ENCODE data around the gene EEA1. TPM values are rescaled to one million over a fixed set of nuclear protein-coding genes. Genes with fewer than 3 reads are reported as not detected.
"Not testable (repeated sequence)": the region's sequence is repeated elsewhere in the genome, so short reads cannot be mapped to it uniquely, and the experiment has no call there.

The EEA1 gene
- 13.1 TPM for polyA plus RNA-seq (2013, experiment 1 of 2; ENCODE audit: insufficient read length)
- polyA plus RNA-seq (2013, experiment 2 of 2; ENCODE audit: insufficient read length) = 12.4 TPM

- DNase-seq = peak; percentile 97
These were observed at the start of gene EEA1 for GRCh38 chr12:92928962-92929915. Gene EEA1 (minus strand): TSS chr12:92929295. CDS start chr12:92929066, 229 bp downstream.

DNA sequence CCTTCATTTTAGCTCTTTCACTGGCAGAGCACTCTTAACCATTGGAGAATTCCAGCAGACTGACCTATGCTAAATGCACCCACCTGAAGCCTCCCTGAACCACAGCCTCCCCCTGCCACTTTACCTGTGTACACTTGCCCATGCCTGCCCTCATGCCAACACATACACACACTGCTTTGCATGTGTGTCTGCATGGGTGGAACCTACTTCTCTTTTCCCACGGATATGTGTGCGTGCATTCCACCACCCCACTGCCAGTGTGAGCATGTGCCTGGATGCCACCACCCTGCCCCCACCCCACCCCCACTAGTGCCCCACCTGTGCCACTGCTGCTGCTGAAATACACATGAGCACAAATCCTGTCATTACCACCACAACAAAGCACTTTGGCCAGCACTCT, 49.5 kb upstream of the EEA1 start:
- DNase-seq = no peak

DNA sequence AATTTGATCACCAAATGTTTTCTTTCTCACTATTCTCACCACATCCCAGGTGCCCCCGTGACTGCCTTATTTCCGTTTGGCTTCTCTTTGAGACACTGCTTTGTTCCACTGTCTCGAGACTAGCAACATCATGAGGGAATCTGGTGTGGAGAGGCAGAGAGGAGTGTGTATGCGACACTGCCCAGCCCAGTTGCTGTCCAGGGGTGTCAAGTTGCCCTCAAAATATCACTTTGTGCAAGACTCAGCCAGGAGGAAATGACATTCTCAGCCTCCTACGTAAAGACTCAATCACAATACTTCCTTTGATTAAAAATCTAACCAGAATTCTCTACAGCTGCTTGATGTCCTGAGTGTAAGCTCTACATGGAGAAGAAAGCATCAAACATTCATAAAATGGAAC, 48.2 kb upstream of the EEA1 start:
- DNase-seq = no peak

DNA sequence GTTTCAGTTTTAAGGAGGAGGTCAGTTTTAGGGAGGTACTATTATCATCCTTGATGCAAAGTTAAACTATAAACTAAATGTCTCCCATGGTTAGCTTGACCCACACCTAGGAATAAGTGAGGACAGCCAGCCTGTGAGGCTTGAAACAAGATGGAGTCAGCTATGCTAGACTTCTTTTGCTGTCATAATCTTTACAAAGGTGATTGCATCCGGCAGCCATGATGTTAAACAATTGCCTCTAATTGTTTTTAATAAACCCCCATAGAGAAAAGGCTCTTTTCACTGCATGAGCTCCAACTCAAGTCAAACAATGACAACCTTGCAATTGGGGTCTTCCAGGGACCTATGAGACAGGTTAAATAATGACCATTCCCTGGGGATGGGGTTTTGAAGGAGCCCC, 45.7 kb upstream of the EEA1 start:
- DNase-seq = no peak

DNA sequence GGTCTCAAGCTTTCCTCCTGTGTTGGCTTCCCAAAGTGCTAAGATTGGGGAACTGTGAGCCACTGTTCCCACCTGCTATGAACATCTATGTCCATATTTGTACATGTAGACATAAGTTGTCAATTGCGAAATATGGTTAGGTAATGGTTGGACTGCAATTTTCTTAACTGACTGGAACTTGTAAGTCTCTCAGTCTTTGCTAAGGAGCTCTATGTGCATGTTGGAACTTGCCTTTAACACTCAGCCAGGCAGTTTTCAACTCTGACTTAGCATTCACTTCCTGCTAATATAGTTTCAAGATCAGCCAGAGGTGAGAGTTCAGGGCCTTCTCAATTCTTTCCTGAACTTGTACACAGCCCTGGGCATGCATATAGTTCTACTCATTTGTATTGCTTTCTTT, 44.5 kb upstream of the EEA1 start:
- peak; percentile 87 for DNase-seq

DNA sequence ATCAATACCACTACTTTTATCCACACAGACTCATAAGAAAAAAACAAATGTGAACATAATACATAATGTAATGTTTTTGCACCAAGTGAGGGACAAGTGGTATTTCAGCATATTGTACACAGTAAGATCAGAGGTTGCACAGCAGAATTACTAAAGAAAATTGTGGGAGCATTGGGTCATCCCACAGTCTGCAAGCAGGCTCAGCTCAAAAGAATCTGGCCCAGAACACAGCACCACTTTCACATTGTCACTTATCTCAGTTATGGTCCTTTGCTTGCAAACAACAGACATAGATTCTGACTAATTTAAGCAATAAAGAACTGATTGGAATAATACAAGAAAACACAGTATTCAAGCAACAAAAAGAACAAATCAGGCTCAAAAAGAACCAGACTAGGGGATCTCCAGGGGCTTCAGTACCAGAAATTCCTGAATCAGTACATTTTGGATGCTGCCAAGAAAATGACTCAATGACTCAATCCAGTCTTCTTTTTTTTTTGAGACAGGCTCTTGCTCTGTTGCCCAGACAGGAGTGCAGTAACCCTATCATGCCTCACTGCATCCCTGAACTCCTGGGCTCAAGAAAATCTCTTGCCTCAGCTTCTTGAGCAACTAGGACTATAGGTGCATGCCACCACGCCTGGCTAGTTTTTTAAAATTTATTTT, 42.9 kb upstream of the EEA1 start:
- peak; percentile 80 for DNase-seq

DNA sequence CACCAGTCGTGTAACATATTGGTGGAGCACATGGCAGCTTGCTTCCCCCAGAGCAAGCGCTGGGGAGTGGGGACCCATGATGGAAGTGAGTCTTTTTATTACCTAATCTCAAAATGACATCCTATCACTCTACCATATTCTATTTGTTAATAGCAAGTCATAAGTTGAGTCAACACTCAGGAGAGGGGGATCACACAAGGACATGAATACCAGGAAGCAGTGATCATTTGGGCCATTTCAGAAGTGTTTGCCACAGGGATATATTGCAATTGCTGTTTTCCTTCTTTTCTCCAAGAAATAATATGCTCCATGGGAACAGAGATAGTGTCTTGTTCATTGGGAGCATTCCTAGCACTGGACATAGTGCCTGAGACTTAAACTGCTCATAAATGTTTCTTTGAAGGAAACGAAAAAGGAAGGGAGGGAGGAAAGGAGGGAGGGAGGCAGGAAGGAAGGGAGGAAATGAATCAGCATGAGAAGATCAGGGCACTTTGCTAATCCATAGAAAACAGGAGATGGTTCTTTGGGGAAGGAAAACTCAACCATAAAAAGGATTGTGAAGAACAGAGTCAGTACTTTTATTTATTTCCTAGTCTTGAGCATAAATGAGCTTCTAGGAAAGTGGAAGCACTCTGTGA, 39.2 kb upstream of the EEA1 start:
- DNase-seq = no peak

GRCh38 chr12:92964378-92964777, 35.3 kb upstream of the EEA1 start:
- not testable (repeated sequence) for DNase-seq

- DNase-seq = peak; percentile 13
These were observed 32.9 kb upstream of the EEA1 start for GRCh38 chr12:92961949-92962348.

DNA sequence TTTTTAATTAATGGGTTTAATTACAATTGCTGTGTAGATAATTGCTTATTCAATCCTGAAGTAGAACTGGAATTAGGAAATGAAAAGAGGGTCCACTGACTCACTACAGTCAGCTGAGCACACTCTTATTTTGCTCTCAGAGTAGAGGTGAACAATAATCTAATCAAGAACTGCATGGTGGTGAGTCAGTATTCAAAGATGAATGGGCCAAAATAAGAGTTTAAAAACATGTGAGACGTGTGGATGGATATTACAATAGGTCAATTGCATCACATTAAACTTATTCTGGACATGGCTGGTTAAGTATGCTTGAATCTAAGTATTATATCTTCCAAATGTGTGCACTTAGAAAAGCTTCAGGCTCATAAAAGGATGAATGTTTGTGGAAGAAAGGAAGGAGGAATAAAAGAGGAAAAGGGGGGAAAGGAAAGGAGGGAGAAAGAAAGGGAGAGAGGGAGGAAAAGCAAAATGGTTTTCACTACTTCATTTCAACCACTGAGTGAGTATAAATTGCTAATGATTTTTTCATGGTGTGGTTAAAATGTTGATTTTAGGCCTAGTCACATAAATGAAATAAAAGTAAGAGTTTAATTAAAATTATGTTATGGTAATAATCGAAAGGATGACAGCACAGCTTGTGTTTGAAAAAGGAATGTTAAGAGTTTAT, 27.0 kb upstream of the EEA1 start:
- DNase-seq = peak; percentile 67

DNA sequence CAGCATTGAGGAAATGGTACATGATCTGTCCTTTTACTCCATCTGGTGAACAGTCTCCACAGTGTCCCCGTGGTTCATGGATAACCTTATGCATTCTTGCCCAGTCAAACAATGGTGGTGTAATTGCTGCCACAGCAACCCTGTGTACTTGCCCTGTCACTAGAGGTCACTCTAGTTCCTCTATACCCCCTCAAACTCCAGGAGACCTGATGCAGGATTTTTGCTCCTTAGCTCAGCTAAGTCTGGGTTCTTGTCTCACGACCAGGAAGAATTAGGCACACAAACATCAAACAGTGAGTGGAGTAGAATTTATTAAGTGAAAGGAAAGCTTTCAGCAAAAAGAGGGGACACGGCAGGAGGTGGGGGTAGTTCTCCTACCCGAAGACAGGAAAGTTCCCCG, 24.7 kb upstream of the EEA1 start:
- DNase-seq = no peak

- DNase-seq = no peak
These were observed 23.3 kb upstream of the EEA1 start for GRCh38 chr12:92952394-92952793.

GRCh38 chr12:92951006-92951405, 21.9 kb upstream of the EEA1 start:
- DNase-seq = no peak

DNA sequence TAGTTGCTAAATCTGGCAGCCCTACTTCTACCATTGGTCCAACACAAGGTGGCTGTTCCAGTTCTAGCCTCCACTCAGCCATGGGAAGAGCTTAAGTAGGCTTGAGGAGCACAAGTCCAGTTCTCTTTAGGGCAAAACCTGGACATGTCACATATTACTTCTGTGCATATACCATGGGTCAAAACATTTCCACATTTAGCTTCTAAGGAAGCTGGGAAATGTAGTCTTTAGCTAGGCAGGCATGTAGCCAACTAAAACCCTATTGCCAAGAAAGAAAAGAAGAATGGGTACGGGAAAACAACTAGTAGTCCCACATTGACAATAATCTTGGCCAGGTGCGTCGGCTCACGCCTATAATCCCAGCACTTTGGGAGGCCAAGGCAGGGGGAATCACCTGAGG, 20.9 kb upstream of the EEA1 start:
- no peak for DNase-seq

DNA sequence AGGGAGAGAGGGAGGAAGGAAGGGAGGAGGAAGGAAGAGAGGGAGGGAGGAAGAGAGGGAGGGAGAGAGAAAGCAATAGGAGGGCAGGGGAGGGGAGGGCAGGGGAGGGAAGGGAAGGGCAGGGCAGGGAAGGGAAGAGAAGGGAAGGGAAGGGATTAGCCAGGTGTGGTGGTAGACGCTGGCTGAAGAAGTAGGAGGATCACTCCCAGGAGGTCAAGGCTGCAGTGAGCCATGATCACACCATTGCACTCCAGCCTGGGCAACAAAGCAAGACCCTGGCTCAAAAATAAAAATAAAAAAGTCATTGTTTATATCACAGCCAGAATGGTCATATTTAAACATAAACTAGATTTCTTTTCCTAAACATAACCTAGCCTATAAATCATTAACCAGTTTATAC, 20.4 kb upstream of the EEA1 start:
- no peak for DNase-seq

GRCh38 chr12:92947589-92948215, 18.6 kb upstream of the EEA1 start:
- no peak for DNase-seq

- DNase-seq = no peak
These were observed 16.6 kb upstream of the EEA1 start for GRCh38 chr12:92945659-92946220.

- peak; percentile 15 for DNase-seq
These were observed 14.6 kb upstream of the EEA1 start for GRCh38 chr12:92943482-92944250.

DNA sequence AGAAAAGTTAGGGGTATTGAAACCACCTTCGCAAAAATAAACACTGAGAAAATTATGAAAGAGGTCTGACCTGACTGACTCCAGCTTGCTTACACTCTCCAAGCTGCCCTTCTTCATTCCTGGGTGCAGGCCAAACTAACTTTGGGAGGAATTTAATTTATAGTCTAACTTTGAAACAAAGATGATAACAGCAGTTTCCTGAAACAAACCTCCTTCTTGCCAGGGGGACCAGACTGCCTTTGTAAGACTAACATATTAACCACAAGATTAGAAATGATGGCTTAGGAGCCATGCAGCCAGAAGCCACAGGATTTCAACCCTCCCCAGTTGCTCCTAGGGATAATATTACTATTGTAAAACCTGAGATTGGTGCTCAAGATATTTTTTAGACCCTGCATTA, 13.8 kb upstream of the EEA1 start:
- DNase-seq = peak; percentile 89

- no peak for DNase-seq
These were observed 10.0 kb upstream of the EEA1 start for GRCh38 chr12:92939116-92939515.

DNA sequence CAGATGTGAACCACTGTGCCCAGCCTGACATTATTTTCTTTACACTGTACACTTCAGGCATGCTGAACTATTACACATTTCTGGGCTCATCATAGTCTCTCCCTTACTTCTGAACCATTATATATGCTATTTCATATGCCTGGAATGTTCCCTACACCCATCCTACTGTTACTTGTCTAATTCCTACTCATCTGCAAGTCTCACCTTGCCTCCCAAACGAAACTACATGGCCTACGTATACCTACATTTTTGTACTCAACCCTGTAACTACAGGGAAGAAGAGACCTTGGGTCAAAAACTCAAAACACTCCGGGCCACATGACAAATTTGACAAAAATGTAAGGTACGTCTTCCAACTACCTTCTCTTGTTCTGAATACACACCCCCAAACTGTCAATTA, 9.5 kb upstream of the EEA1 start:
- DNase-seq = no peak

Data from fibroblast of skin of abdomen (primary cell).